ENCODE data around the gene COBLL1. TPM values are rescaled to one million over a fixed set of nuclear protein-coding genes. Genes with fewer than 3 reads are reported as not detected.

The COBLL1 gene
- polyA plus RNA-seq, 1 donor (not counting 4 experiments of a cell fraction or from before 2014, with no cell fraction given): 14.9 TPM

DNA sequence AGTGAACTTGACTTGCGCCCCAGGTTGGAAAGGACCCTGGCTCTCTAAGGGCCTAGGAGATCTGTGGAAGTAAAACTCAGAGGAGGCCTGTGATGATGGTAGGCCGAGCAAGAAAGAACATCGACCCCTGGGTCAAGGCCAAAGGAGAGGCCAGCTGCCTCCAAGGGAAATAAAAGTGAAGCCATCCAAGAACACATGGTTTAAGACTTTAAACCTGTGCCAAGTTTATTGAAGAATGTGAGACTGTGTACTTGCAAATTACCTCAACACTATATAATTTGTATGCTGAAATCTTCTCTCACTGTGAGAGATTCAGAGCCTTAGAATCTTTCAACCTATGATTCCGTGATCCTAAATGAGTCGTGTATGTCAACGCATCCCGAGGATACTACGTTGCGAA is 40.7 kb upstream of the COBLL1 start:
- H3K4me3 ChIP-seq (ENCODE audit: control insufficient read depth in 2 of 3, extremely low read depth in 1 of 3, insufficient read depth in 2 of 3, low read depth in 1 of 3, low read length in 3 of 3): no peak overlapping the region
- dilution Hi-C loops (cut with MboI; ENCODE audit: extremely low pct_ligation_motif_present, low sequenced_read_pairs): no loop called here

DNA sequence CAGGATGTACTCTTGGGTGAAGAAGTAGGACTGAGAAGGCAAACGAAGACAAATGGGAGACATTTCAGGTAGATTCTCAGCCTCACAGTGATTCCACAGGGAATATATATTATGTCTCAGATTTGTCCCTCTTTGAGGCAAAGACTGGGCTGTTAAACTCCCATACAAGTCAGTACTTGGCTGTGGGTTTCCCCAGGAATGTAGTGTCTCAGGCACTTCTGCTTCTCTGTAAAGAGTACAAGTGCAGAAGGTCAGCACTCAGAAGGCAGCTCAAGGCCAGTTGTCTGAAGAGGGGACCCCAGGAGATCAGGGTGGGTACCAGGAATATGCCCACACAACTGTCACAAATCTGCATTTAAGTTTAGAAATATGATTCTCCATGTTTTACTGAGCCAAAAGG is 39.9 kb upstream of the COBLL1 start:
- H3K4me1 ChIP-seq (ENCODE audit: control insufficient read depth, extremely low read depth, insufficient read depth, low read length): peaks cover 5% of the 10 kb centered on the region
- H2AFZ ChIP-seq (ENCODE audit: control insufficient read depth, low read length): peak overlapping the region; percentile 50
- no peak overlapping the region for H3K4me3 ChIP-seq (ENCODE audit: control insufficient read depth in 2 of 3, extremely low read depth in 1 of 3, insufficient read depth in 2 of 3, low read depth in 1 of 3, low read length in 3 of 3)
- H3K9me3 ChIP-seq (ENCODE audit: control insufficient read depth, low read depth, low read length): no peaks in the 10 kb centered on the region
- no peak overlapping the region for H3K9ac ChIP-seq (ENCODE audit: control insufficient read depth, extremely low read depth, insufficient read depth, low read length)
- no peaks in the 10 kb centered on the region for H3K79me2 ChIP-seq (ENCODE audit: control insufficient read depth, insufficient read depth, low read length)
- no peaks in the 10 kb centered on the region for H3K36me3 ChIP-seq (ENCODE audit: control insufficient read depth in 2 of 2, extremely low read depth in 1 of 2, insufficient read depth in 2 of 2, low read length in 2 of 2)
- H3K27ac ChIP-seq (ENCODE audit: control insufficient read depth, insufficient read depth, low read length): no peak overlapping the region
- DNase-seq (ENCODE audit: low read depth, low spot score) (no peak), FAIRE-seq (peak; percentile 23)
- H3K27me3 ChIP-seq (ENCODE audit: control insufficient read depth, extremely low read depth, insufficient read depth, low read length): no peaks in the 10 kb centered on the region
- TF ChIP-seq, protein P1, sequence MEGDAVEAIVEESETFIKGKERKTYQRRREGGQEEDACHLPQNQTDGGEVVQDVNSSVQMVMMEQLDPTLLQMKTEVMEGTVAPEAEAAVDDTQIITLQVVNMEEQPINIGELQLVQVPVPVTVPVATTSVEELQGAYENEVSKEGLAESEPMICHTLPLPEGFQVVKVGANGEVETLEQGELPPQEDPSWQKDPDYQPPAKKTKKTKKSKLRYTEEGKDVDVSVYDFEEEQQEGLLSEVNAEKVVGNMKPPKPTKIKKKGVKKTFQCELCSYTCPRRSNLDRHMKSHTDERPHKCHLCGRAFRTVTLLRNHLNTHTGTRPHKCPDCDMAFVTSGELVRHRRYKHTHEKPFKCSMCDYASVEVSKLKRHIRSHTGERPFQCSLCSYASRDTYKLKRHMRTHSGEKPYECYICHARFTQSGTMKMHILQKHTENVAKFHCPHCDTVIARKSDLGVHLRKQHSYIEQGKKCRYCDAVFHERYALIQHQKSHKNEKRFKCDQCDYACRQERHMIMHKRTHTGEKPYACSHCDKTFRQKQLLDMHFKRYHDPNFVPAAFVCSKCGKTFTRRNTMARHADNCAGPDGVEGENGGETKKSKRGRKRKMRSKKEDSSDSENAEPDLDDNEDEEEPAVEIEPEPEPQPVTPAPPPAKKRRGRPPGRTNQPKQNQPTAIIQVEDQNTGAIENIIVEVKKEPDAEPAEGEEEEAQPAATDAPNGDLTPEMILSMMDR (optimal IDR thresholded peaks at IDR 0.05 in 1 of 3, IDR thresholded peaks at IDR 0.05 in 1 of 3, conservative IDR thresholded peaks at IDR 0.05 in 1 of 3; ENCODE audit: extremely low read depth in 1 of 3, insufficient read depth in 2 of 3, low read length in 3 of 3): no peak
- no peak for TF ChIP-seq EZH2 (IDR thresholded peaks at IDR 0.05; ENCODE audit: low read length)
- H4K20me1 ChIP-seq (ENCODE audit: control insufficient read depth, extremely low read depth, insufficient read depth, low read length): no peaks in the 10 kb centered on the region
- H3K4me2 ChIP-seq (ENCODE audit: control insufficient read depth, extremely low read depth, insufficient read depth, low read depth, low read length): peak overlapping the region; percentile 36
- no peaks in the 10 kb centered on the region for H3K9me1 ChIP-seq (ENCODE audit: control insufficient read depth, extremely low read depth, insufficient read depth, low read length)
- dilution Hi-C loops (cut with MboI; ENCODE audit: extremely low pct_ligation_motif_present, low sequenced_read_pairs): no loop called here

More for the DNA sequence above, 40.7 kb upstream of the COBLL1 start:
- no peaks in the 10 kb centered on the region for H4K20me1 ChIP-seq (ENCODE audit: control insufficient read depth, extremely low read depth, insufficient read depth, low read length)
- no peaks in the 10 kb centered on the region for H3K9me3 ChIP-seq (ENCODE audit: control insufficient read depth, low read depth, low read length)
- no peaks in the 10 kb centered on the region for H3K27me3 ChIP-seq (ENCODE audit: control insufficient read depth, extremely low read depth, insufficient read depth, low read length)
- no peak overlapping the region for H3K27ac ChIP-seq (ENCODE audit: control insufficient read depth, insufficient read depth, low read length)
- no peak overlapping the region for H3K4me2 ChIP-seq (ENCODE audit: control insufficient read depth, extremely low read depth, insufficient read depth, low read depth, low read length)
- no peak for FAIRE-seq
- H2AFZ ChIP-seq (ENCODE audit: control insufficient read depth, low read length): no peak overlapping the region
- no peak for TF ChIP-seq EZH2 (IDR thresholded peaks at IDR 0.05; ENCODE audit: low read length)
- TF ChIP-seq, protein P1 (optimal IDR thresholded peaks at IDR 0.05 in 1 of 3, IDR thresholded peaks at IDR 0.05 in 1 of 3, conservative IDR thresholded peaks at IDR 0.05 in 1 of 3; ENCODE audit: extremely low read depth in 1 of 3, insufficient read depth in 2 of 3, low read length in 3 of 3): no peak
- peaks cover 5% of the 10 kb centered on the region for H3K4me1 ChIP-seq (ENCODE audit: control insufficient read depth, extremely low read depth, insufficient read depth, low read length)
- DNase-seq (ENCODE audit: low read depth, low spot score): no peak
- H3K9me1 ChIP-seq (ENCODE audit: control insufficient read depth, extremely low read depth, insufficient read depth, low read length): no peaks in the 10 kb centered on the region
- no peaks in the 10 kb centered on the region for H3K79me2 ChIP-seq (ENCODE audit: control insufficient read depth, insufficient read depth, low read length)
- H3K9ac ChIP-seq (ENCODE audit: control insufficient read depth, extremely low read depth, insufficient read depth, low read length): no peak overlapping the region
- no peaks in the 10 kb centered on the region for H3K36me3 ChIP-seq (ENCODE audit: control insufficient read depth in 2 of 2, extremely low read depth in 1 of 2, insufficient read depth in 2 of 2, low read length in 2 of 2)
